ENCODE results near the gene HIPK4.
"Not testable (repeated sequence)": the region's sequence is repeated elsewhere in the genome, so short reads cannot be mapped to it uniquely, and the experiment has no call there.

Gene HIPK4

GRCh38 chr19:40348125-40348913 is 41.7 kb downstream of the HIPK4 start, which contains the start of the genes C19orf47 and PLD3:
Gene C19orf47 (minus strand): TSS chr19:40348397. CDS start chr19:40341857, 6,540 bp downstream.
Gene PLD3 (plus strand): TSS chr19:40348695. CDS start chr19:40366484, 17,789 bp downstream.
- Histone ChIP-seq H3K4me3 (peak within 1 kb of the TSS; percentile 52 to 84 (median 68)), H3K27ac (peak within 1 kb of the TSS; percentile 29 to 89 (median 78))

GRCh38 chr19:40344422-40344821 is 45.6 kb downstream of the HIPK4 start:
- no peak overlapping the region for H3K4me3 ChIP-seq
- no peak overlapping the region for H3K27ac ChIP-seq

- H3K4me3 ChIP-seq: no peak overlapping the region
- peak overlapping the region in 3 of 21 experiments; percentile 38 to 66 (median 66) for H3K27ac ChIP-seq
These were observed 47.2 kb downstream of the HIPK4 start for GRCh38 chr19:40342644-40343311.

GRCh38 chr19:40341601-40342482 is 48.1 kb downstream of the HIPK4 start:
- Histone ChIP-seq H3K4me3 (no peak overlapping the region), H3K27ac (peak overlapping the region in 9 of 21 experiments; percentile 6 to 73 (median 55))

GRCh38 chr19:40339018-40339728 is 50.8 kb downstream of the HIPK4 start:
- H3K4me3 ChIP-seq: no peak overlapping the region
- no peak overlapping the region for H3K27ac ChIP-seq

- no peak overlapping the region for H3K27ac ChIP-seq
- H3K4me3 ChIP-seq: no peak overlapping the region
These were observed 52.4 kb downstream of the HIPK4 start for GRCh38 chr19:40337594-40337993.

GRCh38 chr19:40337107-40337506 is 52.9 kb downstream of the HIPK4 start:
- Histone ChIP-seq H3K27ac (no peak overlapping the region), H3K4me3 (no peak overlapping the region)

GRCh38 chr19:40336601-40336900 is 53.4 kb downstream of the HIPK4 start:
- no peak overlapping the region for H3K4me3 ChIP-seq
- H3K27ac ChIP-seq: no peak overlapping the region

GRCh38 chr19:40335855-40336600 is 54.0 kb downstream of the HIPK4 start:
- Histone ChIP-seq H3K4me3 (no peak overlapping the region), H3K27ac (no peak overlapping the region)

GRCh38 chr19:40335101-40335500 is 54.9 kb downstream of the HIPK4 start:
- H3K4me3 ChIP-seq: no peak overlapping the region
- no peak overlapping the region for H3K27ac ChIP-seq

GRCh38 chr19:40333083-40333482 is 56.9 kb downstream of the HIPK4 start:
- not testable (repeated sequence) for H3K27ac ChIP-seq, H3K4me3 ChIP-seq

GRCh38 chr19:40332669-40333068 is 57.3 kb downstream of the HIPK4 start:
- H3K27ac ChIP-seq: no peak overlapping the region

GRCh38 chr19:40331052-40331451 is 58.9 kb downstream of the HIPK4 start:
- Histone ChIP-seq H3K27ac (no peak overlapping the region), H3K4me3 (no peak overlapping the region)

More at GRCh38 chr19:40332669-40333068, 57.3 kb downstream of the HIPK4 start:
- H3K4me3 ChIP-seq: no peak overlapping the region
